Measurements from ENCODE around the gene USP21. TPM values are rescaled to one million over a fixed set of nuclear protein-coding genes. Genes with fewer than 3 reads are reported as not detected.

Gene USP21
- total RNA-seq, 3 donors from 2014 or later (not counting 1 experiment from before 2014, with no cell fraction given): 31.6 to 40.3 (median 35.3) TPM

DNA sequence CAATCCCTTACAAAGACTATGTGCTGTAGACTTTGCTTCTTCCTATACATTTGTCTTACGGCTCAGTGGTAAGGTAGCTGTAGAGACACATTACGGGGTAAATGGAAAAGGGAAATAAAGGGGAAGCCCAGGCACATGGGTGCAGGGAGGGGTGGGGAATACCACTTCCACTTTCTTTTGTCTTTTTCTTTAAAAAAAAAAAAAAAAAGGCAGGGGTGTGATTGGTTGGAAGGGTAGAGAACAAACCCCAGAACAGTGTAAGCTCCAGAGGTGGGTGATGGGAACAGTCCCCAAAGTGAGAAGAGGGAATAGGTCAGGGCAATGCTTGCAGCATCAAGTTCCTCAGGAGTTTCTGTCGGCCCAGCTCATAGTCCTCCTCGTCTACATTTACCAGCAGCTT is 37.5 kb upstream of the USP21 start:
- WGBS (ENCODE audit: insufficient coverage): 81% methylated on average over 2 of the region's 4 CpGs
- H3K4me3 ChIP-seq (ENCODE audit: low read length): no peak overlapping the region
- peaks cover 45% of the 10 kb centered on the region for H3K36me3 ChIP-seq (ENCODE audit: control insufficient read depth, insufficient read depth, low read length)
- no peaks in the 10 kb centered on the region for H3K27me3 ChIP-seq (ENCODE audit: control insufficient read depth, insufficient read depth, low read length)
- TF ChIP-seq, protein P1, sequence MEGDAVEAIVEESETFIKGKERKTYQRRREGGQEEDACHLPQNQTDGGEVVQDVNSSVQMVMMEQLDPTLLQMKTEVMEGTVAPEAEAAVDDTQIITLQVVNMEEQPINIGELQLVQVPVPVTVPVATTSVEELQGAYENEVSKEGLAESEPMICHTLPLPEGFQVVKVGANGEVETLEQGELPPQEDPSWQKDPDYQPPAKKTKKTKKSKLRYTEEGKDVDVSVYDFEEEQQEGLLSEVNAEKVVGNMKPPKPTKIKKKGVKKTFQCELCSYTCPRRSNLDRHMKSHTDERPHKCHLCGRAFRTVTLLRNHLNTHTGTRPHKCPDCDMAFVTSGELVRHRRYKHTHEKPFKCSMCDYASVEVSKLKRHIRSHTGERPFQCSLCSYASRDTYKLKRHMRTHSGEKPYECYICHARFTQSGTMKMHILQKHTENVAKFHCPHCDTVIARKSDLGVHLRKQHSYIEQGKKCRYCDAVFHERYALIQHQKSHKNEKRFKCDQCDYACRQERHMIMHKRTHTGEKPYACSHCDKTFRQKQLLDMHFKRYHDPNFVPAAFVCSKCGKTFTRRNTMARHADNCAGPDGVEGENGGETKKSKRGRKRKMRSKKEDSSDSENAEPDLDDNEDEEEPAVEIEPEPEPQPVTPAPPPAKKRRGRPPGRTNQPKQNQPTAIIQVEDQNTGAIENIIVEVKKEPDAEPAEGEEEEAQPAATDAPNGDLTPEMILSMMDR (IDR thresholded peaks at IDR 0.05): no peak
- peak overlapping the region; percentile 5 to 19 for H3K27ac Mint-ChIP-seq
- intact Hi-C loops (cut with micrococcal nuclease): no loop called here
- H3K36me3 Mint-ChIP-seq: peaks cover 11% of the 10 kb centered on the region
- ATAC-seq (no peak), DNase-seq (no peak)
- no peak overlapping the region for H3K27ac ChIP-seq (ENCODE audit: low read length)
- peaks cover 27% of the 10 kb centered on the region for H3K4me1 ChIP-seq (ENCODE audit: control insufficient read depth, insufficient read depth, low read length)
- no peaks in the 10 kb centered on the region for H3K9me3 ChIP-seq (ENCODE audit: control insufficient read depth, insufficient read depth, low read length)
- H3K27me3 Mint-ChIP-seq (ENCODE audit: low read depth in 2 of 2): no peaks in the 10 kb centered on the region
- H3K9me3 Mint-ChIP-seq: no peaks in the 10 kb centered on the region
- H3K4me1 Mint-ChIP-seq: peaks cover 32 to 42% of the 10 kb centered on the region in 2 donors
- H3K4me3 Mint-ChIP-seq: no peak overlapping the region

GRCh38 chr1:161122967-161123366 is 36.3 kb upstream of the USP21 start:
- no peaks in the 10 kb centered on the region for H3K27me3 ChIP-seq (ENCODE audit: control insufficient read depth, insufficient read depth, low read length)
- H3K4me3 ChIP-seq (ENCODE audit: low read length): no peak overlapping the region
- no peaks in the 10 kb centered on the region for H3K27me3 Mint-ChIP-seq (ENCODE audit: low read depth in 2 of 2)
- H3K27ac ChIP-seq (ENCODE audit: low read length): no peak overlapping the region
- H3K4me1 ChIP-seq (ENCODE audit: control insufficient read depth, insufficient read depth, low read length): peaks cover 20% of the 10 kb centered on the region
- no peak for DNase-seq
- H3K27ac Mint-ChIP-seq: no peak overlapping the region
- no peak for ATAC-seq
- H3K36me3 ChIP-seq (ENCODE audit: control insufficient read depth, insufficient read depth, low read length): peaks cover 54% of the 10 kb centered on the region
- peaks cover 15% of the 10 kb centered on the region for H3K36me3 Mint-ChIP-seq
- H3K9me3 Mint-ChIP-seq: no peaks in the 10 kb centered on the region
- intact Hi-C loops (cut with micrococcal nuclease): no loop called here
- TF ChIP-seq, protein P1 (IDR thresholded peaks at IDR 0.05): no peak
- peaks cover 36 to 44% of the 10 kb centered on the region in 2 donors for H3K4me1 Mint-ChIP-seq
- WGBS (ENCODE audit: insufficient coverage): 97% methylated on average over 6 of the region's 6 CpGs
- no peaks in the 10 kb centered on the region for H3K9me3 ChIP-seq (ENCODE audit: control insufficient read depth, insufficient read depth, low read length)
- no peak overlapping the region for H3K4me3 Mint-ChIP-seq

DNA sequence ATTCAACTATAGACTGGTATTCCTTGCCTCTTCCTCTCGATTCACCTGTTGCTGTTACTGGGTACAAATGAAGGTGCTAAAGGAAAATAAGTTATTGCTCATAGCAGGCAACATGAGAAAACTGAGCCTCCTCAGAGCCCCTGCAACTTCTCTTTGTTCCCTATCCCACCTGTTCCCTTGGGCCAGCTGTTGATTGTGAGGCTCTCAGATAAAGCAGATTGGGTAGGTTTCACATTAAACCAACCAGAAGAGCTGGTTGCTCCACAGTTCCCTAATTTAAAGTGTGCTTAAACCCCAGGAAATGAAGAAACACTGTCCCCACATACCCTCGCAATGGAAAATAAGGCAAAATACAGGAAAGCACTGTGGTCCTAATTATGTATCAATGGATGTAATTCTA is 31.7 kb upstream of the USP21 start:
- no peaks in the 10 kb centered on the region for H3K9me3 Mint-ChIP-seq
- H3K36me3 Mint-ChIP-seq: peaks cover 8% of the 10 kb centered on the region
- Histone ChIP-seq H3K9me3 (ENCODE audit: control insufficient read depth, insufficient read depth, low read length) (no peaks in the 10 kb centered on the region), H3K4me1 (ENCODE audit: control insufficient read depth, insufficient read depth, low read length) (peaks cover 9% of the 10 kb centered on the region), H3K27ac (ENCODE audit: low read length) (no peak overlapping the region), H3K27me3 (ENCODE audit: control insufficient read depth, insufficient read depth, low read length) (no peaks in the 10 kb centered on the region), H3K4me3 (ENCODE audit: low read length) (no peak overlapping the region), H3K36me3 (ENCODE audit: control insufficient read depth, insufficient read depth, low read length) (peaks cover 31% of the 10 kb centered on the region)
- no peak for ATAC-seq
- WGBS (ENCODE audit: insufficient coverage): 88% methylated on average over 1 of the region's 2 CpGs
- TF ChIP-seq, protein P1 (IDR thresholded peaks at IDR 0.05): no peak
- H3K27me3 Mint-ChIP-seq (ENCODE audit: low read depth in 2 of 2): no peaks in the 10 kb centered on the region
- intact Hi-C loops (cut with micrococcal nuclease): no loop called here
- peaks cover 33 to 46% of the 10 kb centered on the region in 2 donors for H3K4me1 Mint-ChIP-seq
- H3K27ac Mint-ChIP-seq: peak overlapping the region; percentile 11 to 22
- DNase-seq: no peak
- no peak overlapping the region for H3K4me3 Mint-ChIP-seq
